Calu3 (cell line): ENCODE results near the gene DYSF. TPM values are rescaled to one million over a fixed set of nuclear protein-coding genes. Genes with fewer than 3 reads are reported as not detected.

Experiments used
- BruUV-seq: library from RNA; stranded (reverse); fragments of 400-500 nt; replicated peaks from 2 replicates; lab custom pipeline; 2021; lab: Mats Ljungman, UMichigan
- CTCF ChIA-PET: fragments of 300-600 bp; sonication (Branson Sonifier 250); formaldehyde crosslinking; loops from one replicate; lab custom pipeline; 2022; ENCODE audit warnings: antibody characterized with exemption; lab: Charles Lee
- DNase-seq: peaks from one replicate; pipeline ENCODE4 v3.0.0; 2022
- H3K27ac Mint-ChIP-seq: one replicate; pipeline ENCODE4 v1.8.0; 2022; ENCODE audit warnings: mixed read lengths; ENCODE audit not compliant: unreplicated experiment
- H3K27me3 Mint-ChIP-seq: one replicate; pipeline ENCODE4 v1.8.0; 2022; ENCODE audit warnings: mixed read lengths; ENCODE audit not compliant: unreplicated experiment
- H3K36me3 Mint-ChIP-seq: one replicate; pipeline ENCODE4 v1.8.0; 2022; ENCODE audit warnings: mild to moderate bottlenecking, moderate library complexity, mixed read lengths; ENCODE audit not compliant: insufficient read depth, unreplicated experiment
- H3K4me1 Mint-ChIP-seq: one replicate; pipeline ENCODE4 v1.8.0; 2022; ENCODE audit warnings: mild to moderate bottlenecking, low read depth, mixed read lengths; ENCODE audit not compliant: unreplicated experiment
- H3K4me3 Mint-ChIP-seq: one replicate; pipeline ENCODE4 v1.8.0; 2022; ENCODE audit warnings: mild to moderate bottlenecking, low read depth, moderate library complexity, mixed read lengths; ENCODE audit not compliant: unreplicated experiment
- H3K9me3 Mint-ChIP-seq: one replicate; pipeline ENCODE4 v1.8.0; 2022; ENCODE audit warnings: low read depth, mixed read lengths; ENCODE audit not compliant: unreplicated experiment
- CTCF ChIP-seq: fragments of 200-600 bp; IDR thresholded peaks from one replicate; pipeline ENCODE4 v1.8.0; 2022; ENCODE audit warnings: antibody characterized with exemption; ENCODE audit not compliant: unreplicated experiment
- intact Hi-C: fragments of 100-400 bp; cut with micrococcal nuclease; formaldehyde crosslinking; loops from one replicate; pipeline ENCODE4 v1.10.0; 2022; ENCODE audit not compliant: unreplicated experiment
- total RNA-seq: library from RNA; stranded (reverse); gene quantifications from 2 replicates; pipeline ENCODE4 v1.2.3, GENCODE V29; 2022

The DYSF gene
- total RNA-seq, 1 experiment from 2014 or later, result 3.2 TPM

GRCh38 chr2:71460056-71460455 lies 6.7 kb downstream of the DYSF start:
- CTCF ChIA-PET, result interaction anchor here (1.0 to 2.3 kb wide), 2 partner anchors 51 to 128 kb away, joined by 3 to 31 read pairs; partner anchors contain the start of gene ZNF638
- Mint-ChIP-seq H3K9me3 (no peaks in the 10 kb centered on the region), H3K27me3 (peaks cover 13% of the 10 kb centered on the region), H3K27ac (no peak overlapping the region), H3K36me3 (no peaks in the 10 kb centered on the region), H3K4me1 (peaks cover 39% of the 10 kb centered on the region), H3K4me3 (no peak overlapping the region)
- no peak for TF ChIP-seq CTCF
- intact Hi-C loops, result loop anchor here (2.0 kb wide), 1 partner anchor 51 kb away; no protein-coding TSS in a partner anchor
- DNase-seq, result no peak
- BruUV-seq, result no TSS peak

- Mint-ChIP-seq H3K9me3 (no peaks in the 10 kb centered on the region), H3K36me3 (no peaks in the 10 kb centered on the region), H3K27me3 (peaks cover 6% of the 10 kb centered on the region), H3K4me1 (peaks cover 33% of the 10 kb centered on the region), H3K27ac (no peak overlapping the region), H3K4me3 (no peak overlapping the region)
- peak; percentile 72 for TF ChIP-seq CTCF
- DNase-seq, result no peak
- BruUV-seq, result no TSS peak
- intact Hi-C loops, result loop anchor here (2.0 kb wide), 1 partner anchor 50 kb away; no protein-coding TSS in a partner anchor
- CTCF ChIA-PET, result interaction anchor here (0.8 to 2.3 kb wide), 7 partner anchors 9 to 53 kb away, joined by 3 to 31 read pairs (median 4); no protein-coding TSS in a partner anchor
Observed at GRCh38 chr2:71460595-71461303, 7.4 kb downstream of the DYSF start.

GRCh38 chr2:71461304-71461671 lies 7.9 kb downstream of the DYSF start:
- no TSS peak for BruUV-seq
- Mint-ChIP-seq H3K27ac (no peak overlapping the region), H3K36me3 (no peaks in the 10 kb centered on the region), H3K4me3 (no peak overlapping the region), H3K9me3 (no peaks in the 10 kb centered on the region), H3K27me3 (peaks cover under 1% of the 10 kb centered on the region), H3K4me1 (peaks cover 28% of the 10 kb centered on the region)
- intact Hi-C loops, result loop anchor here (2.0 kb wide), 1 partner anchor 50 kb away; no protein-coding TSS in a partner anchor
- CTCF ChIA-PET, result interaction anchor here (0.8 to 2.3 kb wide), 6 partner anchors 9 to 52 kb away, joined by 3 to 31 read pairs (median 4); no protein-coding TSS in a partner anchor
- DNase-seq, result no peak
- no peak for TF ChIP-seq CTCF

GRCh38 chr2:71462056-71462605 lies 8.8 kb downstream of the DYSF start:
- intact Hi-C loops, result no loop called here
- Mint-ChIP-seq H3K27me3 (peaks cover 6% of the 10 kb centered on the region), H3K4me1 (peaks cover 21% of the 10 kb centered on the region), H3K4me3 (no peak overlapping the region), H3K27ac (no peak overlapping the region), H3K9me3 (no peaks in the 10 kb centered on the region), H3K36me3 (peaks cover 6% of the 10 kb centered on the region)
- CTCF ChIA-PET, result no interaction called here
- no peak for TF ChIP-seq CTCF
- DNase-seq, result no peak
- no TSS peak for BruUV-seq
